NCI-H1048 (cell line): ENCODE data around the gene MMD.
"Not testable (repeated sequence)": the region's sequence is repeated elsewhere in the genome, so short reads cannot be mapped to it uniquely, and the experiment has no call there.

ENCODE experiments used
- DNase-seq: peaks from one replicate; lab custom pipeline; 2025; lab: John Stamatoyannopoulos, UW

Gene MMD

DNA sequence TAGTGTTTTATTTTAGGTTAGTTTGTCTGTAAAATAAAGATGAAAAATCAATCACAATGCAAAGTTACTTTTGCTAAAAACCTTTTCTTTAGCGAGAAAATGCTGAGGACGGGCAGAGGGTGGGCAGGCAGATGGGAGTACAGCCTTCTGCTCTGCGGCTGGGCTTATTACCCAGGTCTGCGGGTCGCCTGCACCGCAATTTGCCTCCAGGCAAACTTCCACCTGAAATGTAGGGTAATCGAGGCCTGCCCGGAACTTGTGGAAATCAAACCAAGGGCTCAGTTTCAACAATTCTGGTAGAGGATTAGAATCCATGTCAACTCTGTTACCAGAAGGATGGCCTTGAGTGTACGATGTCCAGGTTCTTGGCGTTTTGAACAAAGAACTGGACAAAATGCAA, 22.3 kb upstream of the MMD start:
- DNase-seq, result no peak

DNA sequence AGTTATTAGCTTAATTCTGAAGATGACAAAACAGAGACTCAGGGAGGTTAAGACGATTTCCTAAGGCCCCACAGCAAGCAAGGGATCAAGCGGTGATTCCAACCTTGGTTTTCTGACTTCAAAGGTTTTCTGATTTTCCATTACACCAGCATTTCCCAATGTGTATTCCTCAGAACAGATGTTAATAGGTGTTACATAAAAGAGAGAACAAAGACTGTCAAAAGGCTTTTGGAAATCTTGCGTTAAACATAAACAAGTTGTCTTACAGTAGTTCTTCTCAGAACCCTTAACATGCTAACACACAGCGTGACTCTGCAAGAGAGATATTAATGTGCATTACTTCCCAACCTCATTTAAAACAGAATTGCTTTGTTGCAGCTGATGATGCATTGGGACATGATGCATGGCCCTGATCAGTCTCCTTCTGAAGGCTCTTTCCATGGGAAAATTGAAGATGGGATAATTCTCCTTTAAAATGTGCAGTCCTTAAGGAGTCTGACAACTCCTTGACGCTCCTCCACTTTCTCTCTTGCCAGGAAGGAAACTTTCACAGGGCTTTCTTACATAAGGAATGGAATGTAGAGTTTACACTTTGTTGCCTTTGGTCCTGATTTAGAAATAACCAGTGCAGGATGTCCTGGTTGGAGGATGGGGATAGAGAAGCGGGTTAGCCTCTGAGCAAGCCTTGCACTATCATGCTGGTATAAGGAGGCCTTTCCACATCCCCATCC, 21.5 kb upstream of the MMD start:
- no peak for DNase-seq

DNA sequence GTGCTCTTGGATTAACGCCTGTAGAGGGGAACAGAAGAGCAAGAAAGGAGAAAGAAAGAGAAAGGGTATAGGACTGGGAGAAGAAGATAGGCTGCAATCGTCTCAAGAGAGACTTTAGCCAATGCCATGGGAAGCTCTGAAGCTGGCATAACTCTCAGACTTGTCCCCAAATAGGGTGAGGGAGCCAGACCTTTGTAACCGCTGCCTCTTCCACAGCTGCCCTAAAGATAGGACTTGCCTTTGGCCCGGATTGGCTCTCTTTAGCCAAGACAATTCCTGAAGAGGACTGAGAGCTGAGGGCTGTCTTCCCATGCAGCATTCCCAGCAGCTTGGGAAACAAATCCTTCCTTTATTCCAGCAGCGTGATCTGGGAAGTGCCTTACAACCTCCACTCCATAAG, 20.8 kb upstream of the MMD start:
- no peak for DNase-seq

DNA sequence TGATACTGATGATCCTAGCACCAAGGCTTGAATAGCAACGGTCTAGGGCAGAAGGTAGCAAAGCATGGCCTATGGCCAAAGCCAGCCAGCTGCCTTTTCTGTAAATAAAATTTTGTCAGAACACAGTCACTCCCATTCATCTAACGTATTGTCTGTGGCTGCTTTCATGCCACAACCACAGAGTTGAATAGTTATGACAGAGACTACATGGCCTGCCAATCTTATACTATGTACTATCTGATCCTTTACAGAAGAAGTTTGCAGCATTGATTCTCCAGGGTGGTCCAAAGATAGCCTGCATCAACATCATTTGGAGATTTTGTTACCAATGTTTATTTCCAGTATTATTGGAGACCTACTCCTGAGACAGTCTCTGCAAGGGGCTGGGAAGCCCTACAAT, 19.9 kb upstream of the MMD start:
- DNase-seq, result no peak

DNA sequence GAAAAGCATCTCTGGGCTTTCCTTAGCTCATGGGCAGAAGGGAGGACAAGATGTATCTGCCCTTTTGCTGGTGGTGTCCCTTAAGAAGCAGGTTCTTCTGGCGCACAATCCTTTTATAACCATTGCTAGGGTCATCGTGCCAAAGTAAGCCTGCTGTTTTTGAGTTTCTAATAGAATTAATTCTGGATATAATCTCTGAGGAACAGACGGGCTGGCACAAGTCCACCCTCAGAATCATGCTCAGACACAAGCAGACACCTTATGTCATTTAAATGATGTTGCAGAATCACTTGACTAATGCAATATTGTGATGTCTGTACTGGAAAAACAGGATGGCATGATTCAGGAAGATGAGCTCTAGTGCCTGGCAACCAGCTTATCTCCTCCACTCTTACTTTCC, 18.8 kb upstream of the MMD start:
- DNase-seq, result no peak

DNA sequence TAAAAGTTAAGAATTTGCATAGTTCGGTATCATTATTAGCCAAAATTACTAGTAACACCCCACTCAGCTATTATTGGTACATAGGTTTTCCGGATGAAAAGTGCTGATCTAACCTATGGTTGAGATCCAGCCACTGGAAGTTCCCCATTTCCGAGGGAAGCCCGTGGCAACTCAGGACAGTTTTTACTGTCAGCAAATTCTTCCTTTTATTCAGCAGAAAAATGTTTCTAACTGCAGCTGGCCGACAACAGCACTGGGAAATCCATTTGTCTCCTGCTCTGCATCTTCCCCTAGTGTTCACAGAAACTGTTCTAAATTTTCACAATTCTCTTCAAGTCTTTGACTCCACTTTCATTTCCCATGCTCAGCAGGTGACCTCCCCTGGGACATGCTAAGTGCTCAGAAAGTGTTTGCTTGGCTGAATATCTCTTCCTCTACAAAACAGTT, 15.5 kb upstream of the MMD start:
- no peak for DNase-seq

DNA sequence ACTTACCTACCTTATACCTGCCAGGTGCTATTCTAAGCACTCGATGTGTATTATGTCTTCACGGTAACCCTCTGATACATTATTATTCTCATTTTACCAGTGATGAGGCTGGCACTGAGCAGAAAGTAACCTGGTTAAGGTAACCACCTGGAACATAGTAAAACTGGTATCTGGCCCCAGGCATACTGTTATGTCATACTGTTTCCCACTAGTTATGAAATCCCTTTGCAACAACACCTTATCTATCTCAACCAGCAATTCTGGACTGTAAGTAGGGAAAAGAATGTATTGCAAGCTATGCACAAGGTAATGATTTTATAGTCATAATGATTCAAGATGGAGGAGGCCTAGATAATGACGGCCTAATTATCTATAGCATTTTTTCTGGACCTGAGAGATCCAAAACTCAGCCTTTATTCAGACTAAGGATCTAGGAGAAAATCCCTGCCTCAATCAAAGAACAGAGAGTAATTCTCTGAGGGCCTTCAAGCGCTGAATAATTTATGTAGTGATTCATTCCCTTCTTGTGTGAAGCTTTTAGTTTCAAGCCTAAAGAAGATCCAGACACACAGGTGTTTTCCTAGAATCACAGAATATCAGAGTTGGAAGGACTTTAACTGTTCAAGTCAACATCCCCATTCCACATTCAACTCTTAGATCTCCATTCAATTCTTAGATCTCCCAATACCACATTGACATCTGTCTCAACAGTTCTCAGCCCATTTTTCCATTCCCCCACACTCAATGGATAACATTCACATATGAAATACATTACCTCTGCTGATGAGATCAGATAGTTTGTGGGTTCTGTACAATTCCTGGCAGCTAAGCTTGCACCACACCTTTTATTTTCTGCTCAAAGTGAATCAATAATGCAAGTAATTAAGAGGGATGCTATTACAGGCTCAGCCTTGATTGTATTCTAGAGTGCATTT, 14.9 kb upstream of the MMD start:
- DNase-seq, result no peak

DNA sequence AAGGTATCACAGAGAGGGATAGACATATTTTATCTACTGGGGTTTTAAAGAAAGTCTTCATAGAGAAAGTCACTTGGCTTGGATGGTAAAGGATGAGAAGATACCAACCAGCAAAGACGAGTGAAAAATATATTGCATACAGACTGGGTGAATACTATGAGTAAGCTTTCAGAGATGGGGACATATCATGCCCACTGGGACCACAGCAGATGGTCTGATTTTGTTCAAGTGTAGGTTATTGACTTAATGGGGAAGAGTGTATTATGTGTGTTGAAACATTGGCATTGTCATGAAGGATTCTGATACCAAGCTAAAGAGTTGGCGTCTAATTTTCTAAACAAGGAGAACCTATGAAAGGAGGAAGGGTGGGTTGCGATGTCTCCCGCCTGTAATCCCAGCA, 13.8 kb upstream of the MMD start:
- no peak for DNase-seq

DNA sequence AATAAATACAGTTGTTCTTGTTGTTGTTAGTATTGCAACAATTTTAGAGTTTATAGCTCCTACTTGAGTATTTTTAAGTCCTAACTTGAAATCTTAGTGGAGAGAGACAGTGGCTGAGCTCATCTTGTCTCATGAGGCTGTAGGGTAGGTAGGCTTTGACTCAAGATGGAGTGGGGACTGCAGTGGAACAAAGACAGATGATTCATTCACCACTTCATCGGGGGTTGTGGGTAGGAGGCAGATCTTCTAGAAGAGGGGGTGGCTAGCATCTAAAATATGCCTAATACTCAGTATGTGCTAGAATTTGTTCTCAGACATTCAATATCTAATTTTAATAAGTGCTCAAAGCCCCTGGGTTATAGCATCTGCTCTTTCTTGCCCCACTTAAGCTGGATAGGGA, 13.1 kb upstream of the MMD start:
- no peak for DNase-seq

DNA sequence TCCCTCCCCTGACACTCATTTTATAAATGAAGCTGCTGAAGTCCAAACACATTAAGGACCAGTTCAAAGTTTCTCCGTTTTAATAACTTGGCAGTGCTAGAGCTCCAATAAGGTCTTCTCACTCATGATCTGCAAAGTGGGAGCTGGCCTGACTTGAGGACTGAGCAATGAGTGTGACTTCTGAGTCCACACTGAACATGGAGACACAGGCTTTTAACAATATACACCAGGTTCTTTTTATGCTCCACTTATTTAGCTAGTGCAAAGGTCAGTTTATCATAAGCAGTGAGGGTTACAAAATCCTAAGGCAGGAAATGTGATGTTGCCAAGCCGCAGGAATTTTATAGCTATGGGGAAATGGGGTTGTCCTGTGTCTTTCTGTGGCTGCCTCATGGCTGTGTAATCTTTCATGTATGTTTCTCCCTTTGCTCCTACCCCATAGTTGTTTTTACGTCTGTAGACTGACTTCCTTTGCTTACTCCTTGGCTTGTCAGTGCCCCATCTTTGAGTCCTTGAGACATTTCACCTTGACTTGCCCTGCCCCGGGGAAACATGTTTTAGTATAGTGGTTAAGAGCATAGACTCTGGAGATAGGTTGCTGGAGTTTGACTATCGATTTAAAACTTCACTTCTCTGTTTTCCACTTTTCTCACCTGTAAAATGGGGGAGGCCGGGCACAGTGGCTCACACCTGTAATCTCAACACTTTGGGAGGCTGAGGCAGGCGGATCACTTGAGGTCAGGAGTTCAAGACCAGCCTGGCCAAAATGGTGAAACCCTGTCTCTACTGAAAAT, 12.2 kb upstream of the MMD start:
- DNase-seq, result no peak

DNA sequence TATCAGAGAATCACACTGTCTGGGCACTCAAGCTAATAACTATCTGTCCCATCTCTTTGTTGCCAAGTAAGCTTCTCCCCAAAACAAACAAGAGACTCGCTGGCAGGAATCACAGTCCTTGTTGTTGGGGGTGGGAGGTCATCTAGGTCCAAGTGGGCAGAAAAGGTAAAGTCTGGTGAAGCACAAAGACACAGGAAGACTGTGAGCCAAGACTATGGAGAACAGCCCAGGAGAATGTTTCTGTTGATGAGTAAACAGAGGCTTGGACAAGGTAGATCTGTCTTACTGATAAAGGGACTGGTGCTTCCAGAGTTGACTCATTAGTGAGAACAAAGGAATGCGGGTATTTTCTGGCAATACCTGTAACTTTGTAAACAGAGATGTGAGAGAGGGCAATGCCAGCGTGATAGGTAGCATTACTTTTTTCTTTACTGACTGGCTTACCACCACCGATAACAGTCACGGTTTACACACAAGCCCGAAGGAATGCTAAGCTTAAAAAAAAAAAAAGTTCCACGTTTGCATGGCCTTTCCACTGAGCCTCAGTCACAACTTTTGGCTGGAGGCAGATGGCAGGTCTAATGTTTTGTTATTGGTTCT, 11.5 kb upstream of the MMD start:
- no peak for DNase-seq

DNA sequence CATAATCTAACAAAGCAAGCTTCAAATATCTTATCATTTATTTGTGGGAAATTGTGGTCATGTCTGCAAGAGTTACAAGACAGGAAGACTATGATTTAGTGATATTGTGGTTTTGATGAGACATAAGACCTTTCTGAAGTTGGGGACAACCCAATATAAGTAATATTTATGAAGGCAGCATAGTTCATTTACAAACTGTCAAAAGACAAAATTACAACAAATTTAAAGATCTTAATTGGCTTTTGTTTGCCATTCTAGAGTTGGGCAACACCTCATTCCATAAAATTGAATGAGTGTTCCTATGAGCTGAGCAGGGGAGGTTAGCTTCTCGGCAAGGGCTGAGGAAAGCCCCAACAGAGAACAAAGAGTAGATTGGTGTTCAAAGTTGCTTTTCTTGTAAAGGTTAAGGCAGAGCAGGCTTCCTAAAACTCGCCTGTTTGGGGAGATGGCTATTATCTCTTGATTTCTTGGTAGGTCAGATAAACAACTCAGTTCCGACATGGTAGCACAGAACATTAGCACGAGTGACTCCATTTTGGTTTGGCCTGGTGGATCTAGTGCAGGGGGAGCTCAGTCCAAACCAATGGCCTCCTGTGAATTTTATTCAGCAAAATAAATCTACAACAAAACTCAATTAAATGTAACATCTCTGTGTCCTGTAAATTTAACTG, 10.9 kb upstream of the MMD start:
- DNase-seq, result no peak

DNA sequence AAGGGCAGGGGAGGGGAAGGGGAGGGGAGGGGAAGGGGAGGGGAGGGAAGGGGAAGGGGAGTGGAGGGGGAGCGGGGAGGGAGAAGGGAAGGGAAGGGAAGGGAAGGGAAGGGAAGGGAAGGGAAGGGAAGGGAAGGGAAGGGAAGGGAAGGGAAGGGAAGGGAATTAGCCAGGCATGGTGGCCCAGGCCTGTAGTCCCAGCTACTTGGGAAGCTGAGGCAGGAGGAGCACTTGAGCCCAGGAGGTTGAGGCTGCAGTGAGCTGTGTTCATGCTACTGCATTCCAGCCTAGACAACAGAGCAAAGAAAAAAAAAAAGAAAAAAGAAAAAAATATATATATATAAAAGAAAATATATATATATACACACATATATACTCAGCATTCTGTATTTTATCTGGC, 10.3 kb upstream of the MMD start:
- not testable (repeated sequence) for DNase-seq

DNA sequence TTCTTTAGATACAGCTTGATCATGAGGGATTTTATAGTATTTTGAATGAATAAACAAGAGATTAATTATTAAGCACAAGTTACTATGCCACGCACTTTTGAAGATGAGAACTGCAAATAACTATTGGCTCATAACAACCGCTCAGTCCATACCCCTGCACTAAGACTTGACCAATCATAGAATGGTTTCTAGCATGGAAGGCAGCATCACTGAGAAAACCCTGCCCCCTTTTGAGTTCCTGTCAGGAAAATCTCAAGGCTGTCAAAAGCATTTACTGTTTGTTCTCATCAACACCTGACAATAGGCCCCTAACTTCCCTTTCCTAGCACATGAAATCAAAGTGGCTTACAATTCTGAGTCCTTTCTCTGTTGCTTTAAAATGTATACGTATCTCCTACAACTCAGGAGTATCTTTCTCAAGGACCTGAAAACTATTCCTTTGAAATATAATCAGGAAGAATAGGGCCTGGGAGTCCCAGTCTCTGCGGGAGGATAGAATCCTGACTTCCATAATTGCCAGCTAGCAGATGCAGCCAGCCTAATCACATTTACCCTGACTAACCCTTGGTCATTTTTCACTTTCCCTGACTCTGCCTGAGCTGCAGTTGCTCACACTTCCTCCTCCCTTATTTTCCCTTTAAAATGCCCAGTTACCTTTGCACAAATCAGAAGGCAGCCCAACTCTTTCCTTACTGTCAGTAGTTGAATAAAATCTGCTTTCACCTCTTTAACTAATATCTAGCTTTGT, 9.1 kb upstream of the MMD start:
- DNase-seq, result no peak

DNA sequence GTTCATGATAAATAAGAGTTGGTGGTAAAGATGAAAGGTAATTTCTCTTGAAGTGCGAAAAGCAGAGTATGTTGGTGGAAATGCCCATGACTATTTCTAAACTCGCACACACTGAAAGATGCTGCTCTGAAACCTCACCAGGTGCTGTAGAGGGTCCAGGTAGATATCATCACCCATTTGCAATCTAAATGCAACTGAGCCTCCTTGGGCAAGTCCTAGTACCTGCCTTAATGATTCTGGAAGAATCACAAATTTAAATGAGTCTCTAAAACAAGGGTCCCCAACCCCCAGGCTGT, 5.9 kb upstream of the MMD start:
- no peak for DNase-seq

DNA sequence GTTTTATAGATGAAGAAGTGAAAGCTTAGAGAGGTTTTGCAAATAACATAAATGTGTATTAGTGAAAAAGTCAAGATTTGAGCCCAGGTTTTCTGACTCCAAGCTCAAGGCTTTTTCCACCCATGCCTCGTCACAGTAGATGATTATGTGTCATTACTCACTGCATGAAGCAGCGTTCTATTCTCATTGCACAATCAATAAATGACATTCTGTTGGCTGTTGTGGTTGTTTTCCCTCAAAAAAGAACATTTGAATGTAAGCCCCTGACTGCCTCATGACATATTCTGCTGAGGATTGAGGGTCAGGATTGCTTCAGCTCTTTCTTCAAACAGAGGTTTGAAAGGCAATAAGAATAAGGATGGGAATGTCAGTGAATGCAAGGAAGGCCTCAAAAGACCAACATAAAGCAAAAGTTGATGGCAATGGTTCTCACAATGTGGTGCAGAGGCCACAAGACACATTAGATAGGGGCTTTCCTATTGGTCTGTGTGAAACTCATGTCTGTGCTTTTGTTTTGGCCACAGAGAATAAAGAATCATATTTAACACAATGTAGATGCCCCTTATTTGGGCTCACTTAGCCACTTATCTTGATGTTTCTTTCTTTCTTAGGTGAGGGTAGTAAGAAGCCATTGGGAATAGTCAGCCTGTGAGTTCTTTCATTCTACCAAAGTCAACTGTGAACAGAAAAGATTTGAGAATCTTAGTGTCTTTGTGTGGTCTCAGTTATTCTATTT, 5.4 kb upstream of the MMD start:
- no peak for DNase-seq

DNA sequence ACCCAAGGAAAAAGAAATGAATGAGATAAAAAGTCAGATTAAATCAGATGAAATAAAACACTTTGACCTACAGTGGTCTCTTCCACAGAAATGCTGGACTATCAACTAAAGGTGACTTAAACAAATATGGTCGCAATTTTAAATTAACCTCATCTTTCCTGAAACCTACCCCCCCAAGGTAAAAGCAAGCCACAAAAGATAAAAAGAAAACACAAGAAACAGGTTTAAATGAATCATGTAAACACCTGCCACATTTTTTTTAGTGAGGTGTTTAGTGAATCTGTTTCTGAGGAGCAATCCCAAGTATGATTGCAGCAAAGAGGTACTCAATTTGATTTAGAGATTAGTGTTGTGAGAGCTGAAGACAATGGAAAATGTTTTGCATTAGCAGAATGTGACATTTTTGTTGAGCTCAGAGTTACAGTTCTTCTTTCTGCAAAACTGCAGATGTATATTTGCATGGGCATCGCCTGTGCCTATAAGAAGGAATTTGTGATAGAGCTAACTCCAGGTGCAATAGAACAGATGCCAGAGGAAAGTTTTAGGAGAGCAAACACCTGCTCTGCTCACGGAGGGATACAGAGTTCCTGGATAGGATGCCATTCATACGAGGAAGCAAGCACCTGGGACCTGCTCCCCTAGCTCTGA, 3.4 kb upstream of the MMD start:
- no peak for DNase-seq

DNA sequence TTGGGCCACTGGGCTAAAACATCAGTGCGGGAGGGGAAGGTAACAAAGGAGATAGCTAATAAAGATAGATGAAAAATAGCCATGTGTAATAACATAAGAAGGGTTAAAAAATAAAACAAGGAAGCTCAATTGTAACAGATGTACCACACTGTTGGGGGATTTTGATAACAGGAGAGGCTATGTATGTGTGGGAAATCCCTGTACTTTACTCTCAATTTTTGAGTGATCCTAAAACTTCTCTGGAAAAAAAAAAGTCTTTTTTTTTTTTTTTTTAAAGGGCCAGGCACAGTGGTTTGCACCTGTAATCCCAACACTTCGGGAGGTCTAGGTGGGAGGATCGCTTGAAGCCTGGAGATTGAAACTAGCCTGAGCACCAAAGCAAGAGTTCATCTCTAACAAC, 1.9 kb upstream of the MMD start:
- no peak for DNase-seq

DNA sequence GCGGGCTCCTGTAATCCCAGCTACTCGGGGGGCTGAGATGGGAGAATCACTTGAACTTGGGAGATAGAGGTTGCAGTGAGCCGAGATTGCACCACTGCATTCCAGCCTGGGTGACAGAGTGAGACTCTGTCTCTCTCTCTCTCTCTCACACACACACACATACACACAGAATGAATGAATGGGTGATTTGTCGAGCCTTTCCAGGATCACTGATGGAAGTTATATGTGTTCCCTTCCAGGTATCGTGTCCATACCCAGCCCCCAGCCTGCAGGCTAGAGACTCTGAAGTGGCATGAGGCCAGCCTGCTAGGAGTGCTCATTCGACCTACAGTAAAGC, 1.2 kb upstream of the MMD start:
- not testable (repeated sequence) for DNase-seq

DNA sequence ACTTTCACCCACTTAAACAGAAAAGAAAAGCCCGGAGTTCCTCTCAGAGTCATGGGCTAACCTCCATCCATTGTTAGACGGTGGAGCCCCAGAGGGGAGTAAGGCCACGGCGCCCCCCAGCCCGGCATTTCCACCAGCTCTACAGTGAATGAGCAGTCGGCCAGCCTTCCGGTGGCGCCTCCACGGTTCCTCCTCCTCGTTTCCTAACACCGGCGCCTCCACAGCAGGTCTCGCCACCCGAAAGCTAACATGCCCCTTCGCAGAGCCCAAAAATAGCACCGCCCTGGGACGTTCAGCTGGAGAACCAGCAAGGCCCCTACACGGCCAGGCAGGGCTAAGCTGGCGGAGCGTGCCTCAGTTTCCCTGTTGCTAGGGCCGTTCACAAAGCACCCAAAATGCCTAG, 858 bp downstream of the MMD start:
- DNase-seq, result no peak
